Fibroblast of the aortic adventitia (primary cell): ENCODE measurements around the gene ZMYM4. TPM values are rescaled to one million over a fixed set of nuclear protein-coding genes. Genes with fewer than 3 reads are reported as not detected.

Source experiments
- DNase-seq: peaks from one replicate; pipeline ENCODE4 v3.0.0-alpha.2; 2010; ENCODE audit warnings: low read depth
- H3K4me3 ChIP-seq: 2 replicates; pipeline ENCODE4 v1.5.1; 2011; ENCODE audit warnings: low read depth, mild to moderate bottlenecking, control low read depth, low read length, moderate library complexity
- total RNA-seq: library from RNA; depleted of rRNA; stranded (reverse); fragments of >200 nt; gene quantifications from 2 replicates; pipeline ENCODE4 v1.2.3, GENCODE V29; 2012; ENCODE audit warnings: low replicate concordance
- TF ChIP-seq, protein P1 (sequence below): IDR thresholded peaks from 2 replicates; pipeline ENCODE4 v1.5.1; 2011; ENCODE audit warnings: mild to moderate bottlenecking, low read length, control low read depth, inconsistent platforms; ENCODE audit not compliant: insufficient read depth

ZMYM4 gene
- total RNA-seq, 1 donor, result 52.2 TPM

DNA sequence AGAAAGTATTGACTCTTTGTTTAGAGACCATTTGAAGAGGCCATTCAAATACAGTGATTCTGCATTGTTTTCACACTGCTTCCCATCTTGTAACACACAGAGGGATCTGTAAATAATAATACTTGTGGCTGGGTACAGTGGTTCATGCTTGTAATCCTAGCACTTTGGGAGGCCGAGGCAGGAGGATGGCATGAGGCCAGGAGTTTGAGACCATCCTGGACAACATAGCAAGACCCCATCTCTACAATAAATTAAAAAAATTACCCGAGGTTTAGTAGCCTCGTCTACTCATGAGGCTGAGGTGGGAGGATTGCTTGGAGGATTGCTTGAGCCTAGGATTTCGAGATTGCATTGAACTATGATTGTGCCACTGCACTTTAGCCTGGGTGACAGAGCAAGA lies 5.7 kb downstream of the ZMYM4 start:
- no peak overlapping the region for H3K4me3 ChIP-seq
- TF ChIP-seq, protein P1, sequence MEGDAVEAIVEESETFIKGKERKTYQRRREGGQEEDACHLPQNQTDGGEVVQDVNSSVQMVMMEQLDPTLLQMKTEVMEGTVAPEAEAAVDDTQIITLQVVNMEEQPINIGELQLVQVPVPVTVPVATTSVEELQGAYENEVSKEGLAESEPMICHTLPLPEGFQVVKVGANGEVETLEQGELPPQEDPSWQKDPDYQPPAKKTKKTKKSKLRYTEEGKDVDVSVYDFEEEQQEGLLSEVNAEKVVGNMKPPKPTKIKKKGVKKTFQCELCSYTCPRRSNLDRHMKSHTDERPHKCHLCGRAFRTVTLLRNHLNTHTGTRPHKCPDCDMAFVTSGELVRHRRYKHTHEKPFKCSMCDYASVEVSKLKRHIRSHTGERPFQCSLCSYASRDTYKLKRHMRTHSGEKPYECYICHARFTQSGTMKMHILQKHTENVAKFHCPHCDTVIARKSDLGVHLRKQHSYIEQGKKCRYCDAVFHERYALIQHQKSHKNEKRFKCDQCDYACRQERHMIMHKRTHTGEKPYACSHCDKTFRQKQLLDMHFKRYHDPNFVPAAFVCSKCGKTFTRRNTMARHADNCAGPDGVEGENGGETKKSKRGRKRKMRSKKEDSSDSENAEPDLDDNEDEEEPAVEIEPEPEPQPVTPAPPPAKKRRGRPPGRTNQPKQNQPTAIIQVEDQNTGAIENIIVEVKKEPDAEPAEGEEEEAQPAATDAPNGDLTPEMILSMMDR, result no peak

DNA sequence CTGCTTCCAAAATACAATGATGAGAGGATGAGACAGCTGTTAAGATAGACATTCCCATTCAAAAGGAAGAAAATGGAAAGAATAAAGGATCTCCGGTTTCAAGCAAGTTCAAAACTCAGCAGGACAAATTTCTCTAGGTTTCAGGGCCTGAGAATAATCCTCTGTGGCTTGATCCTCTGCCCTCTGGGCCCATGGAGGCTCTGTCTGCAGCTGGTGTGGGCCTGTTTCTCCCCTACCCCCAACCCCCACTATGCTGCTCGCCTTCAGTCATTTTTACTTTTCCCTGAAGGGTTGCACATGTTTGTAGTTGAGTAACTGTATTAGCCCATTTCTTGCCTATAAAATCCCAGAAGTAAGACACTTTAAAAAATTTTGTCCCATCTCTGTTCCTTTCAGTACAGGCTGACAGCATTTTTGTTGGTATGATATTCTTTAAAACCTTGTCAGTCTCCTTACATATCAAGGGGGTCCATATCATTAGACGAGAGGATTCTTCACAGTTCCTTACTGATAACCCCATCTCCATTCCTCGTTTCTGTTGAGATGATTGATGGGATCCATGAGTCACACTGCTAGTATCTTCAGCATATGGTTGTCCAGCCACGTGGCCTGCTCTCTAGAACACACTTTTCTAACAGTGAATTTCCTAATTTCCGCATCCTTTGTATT lies 10.5 kb downstream of the ZMYM4 start:
- TF ChIP-seq, protein P1, result no peak
- no peak for DNase-seq
- H3K4me3 ChIP-seq, result no peak overlapping the region

More for the DNA sequence above, 5.7 kb downstream of the ZMYM4 start:
- DNase-seq, result no peak

DNA sequence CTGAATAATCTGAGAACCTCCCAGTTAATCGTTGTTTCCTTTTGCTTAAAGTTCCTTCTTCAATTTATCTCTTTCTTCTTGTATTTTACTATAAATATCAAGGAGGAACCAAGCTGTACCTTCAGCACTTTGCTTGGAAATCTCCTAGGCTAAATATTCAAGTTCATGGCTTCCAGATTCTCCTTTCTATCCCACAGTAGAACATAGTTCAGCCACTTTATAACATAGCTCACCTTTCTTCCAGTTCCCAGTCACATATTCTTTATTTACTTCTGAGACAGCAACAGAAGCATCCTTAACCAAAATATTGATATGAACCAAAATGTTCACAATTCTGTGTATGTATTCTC lies 11.0 kb downstream of the ZMYM4 start:
- TF ChIP-seq, protein P1, result no peak
- DNase-seq, result no peak
- no peak overlapping the region for H3K4me3 ChIP-seq

DNA sequence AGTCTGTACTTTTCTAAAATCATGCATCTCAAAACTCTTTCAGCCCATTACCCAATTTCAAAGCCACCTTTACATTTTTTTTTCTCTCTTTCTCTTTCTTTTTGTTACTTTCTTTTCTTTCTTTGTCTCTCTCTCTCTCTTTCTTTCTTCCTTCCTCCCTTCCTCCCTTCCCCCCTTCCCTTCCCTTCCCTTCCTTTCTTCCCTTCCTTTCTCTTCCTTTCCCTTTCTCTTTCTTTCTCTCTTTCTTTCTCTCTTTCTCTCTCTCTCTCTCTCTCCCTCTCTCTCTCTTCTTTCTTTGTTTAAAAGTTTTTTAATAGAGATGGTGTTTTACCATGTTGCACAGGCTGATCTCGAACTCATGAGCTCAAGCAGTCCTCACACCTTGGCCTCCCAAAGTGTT lies 11.5 kb downstream of the ZMYM4 start:
- H3K4me3 ChIP-seq, result no peak overlapping the region
- TF ChIP-seq, protein P1, result no peak
- DNase-seq, result no peak

DNA sequence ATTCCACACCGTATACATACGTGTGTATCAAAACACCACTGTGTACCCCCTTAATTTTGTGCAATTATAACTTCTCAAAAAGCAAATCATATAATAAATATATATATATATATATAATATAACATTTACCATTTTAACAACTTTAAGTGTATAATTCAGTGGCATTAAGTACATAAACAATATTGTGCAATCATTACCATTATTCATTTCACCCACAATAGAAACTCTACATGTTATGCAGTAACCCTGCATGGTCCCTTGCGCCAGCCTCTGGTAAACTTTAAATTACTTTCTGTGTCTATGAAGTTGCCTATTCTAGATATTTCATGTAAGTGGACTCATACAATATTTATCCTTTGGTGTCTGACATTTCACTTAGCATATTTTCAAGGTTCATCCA lies 13.1 kb downstream of the ZMYM4 start:
- TF ChIP-seq, protein P1, result no peak
- no peak overlapping the region for H3K4me3 ChIP-seq
- DNase-seq, result no peak

DNA sequence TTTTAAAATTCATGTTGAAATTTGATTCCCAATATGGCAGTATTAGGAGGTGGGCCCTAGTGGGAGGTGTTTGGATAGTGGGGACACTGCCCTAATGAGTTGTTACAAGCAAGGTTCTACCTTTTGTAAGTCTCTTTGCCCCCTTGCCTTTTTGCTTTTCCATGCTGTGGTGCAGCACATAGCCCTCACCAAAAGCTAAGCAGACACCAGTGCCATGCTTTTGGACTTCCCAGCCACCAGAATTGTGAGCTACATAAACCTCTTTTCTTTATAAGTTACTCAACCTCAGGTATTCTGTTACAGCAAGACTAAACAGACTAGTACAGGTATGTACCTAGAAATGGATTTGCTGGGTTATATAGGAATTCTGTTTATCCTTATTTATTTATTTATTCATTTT lies 13.7 kb downstream of the ZMYM4 start:
- no peak for DNase-seq
- TF ChIP-seq, protein P1, result no peak
- no peak overlapping the region for H3K4me3 ChIP-seq

DNA sequence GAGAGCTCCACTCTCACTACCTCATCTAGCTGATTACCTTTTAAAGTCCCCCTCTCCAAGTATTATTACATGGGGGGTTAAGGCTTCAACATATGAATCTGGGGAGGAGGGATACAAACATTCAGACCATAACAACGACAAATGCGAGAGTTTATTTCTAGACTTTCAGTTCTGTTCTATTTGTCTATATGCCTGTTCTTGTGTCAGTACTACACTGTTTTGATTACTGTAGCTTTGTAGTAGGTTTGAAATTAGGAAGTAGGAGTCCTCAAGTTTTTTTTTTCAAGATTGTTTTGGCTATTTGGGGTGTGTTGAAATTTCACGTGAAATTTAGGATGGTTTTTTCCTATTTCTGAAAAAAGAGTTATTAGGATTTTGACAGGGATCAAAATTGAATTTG lies 16.3 kb downstream of the ZMYM4 start:
- no peak overlapping the region for H3K4me3 ChIP-seq
- no peak for DNase-seq
- TF ChIP-seq, protein P1, result no peak
